Muscle layer of duodenum (tissue), 2 donors: Measurements from ENCODE around the gene SLC25A18.
"Not testable (repeated sequence)": the region's sequence is repeated elsewhere in the genome, so short reads cannot be mapped to it uniquely, and the experiment has no call there.

ENCODE experiments used
- H3K27ac ChIP-seq: one replicate; pipeline ENCODE4 v1.7.0; 2013; ENCODE audit warnings: mild to moderate bottlenecking, low read length
- H3K27me3 ChIP-seq: one replicate; pipeline ENCODE4 v1.7.0; 2013; ENCODE audit warnings: low read depth, mild to moderate bottlenecking, control low read depth, low read length
- H3K36me3 ChIP-seq, 2 donors: one replicate each; pipeline ENCODE4 v1.7.0; 2013; ENCODE audit warnings: low read length in 2 of 2, control low read depth in 1 of 2, mild to moderate bottlenecking in 1 of 2; ENCODE audit not compliant: insufficient read depth in 2 of 2, control insufficient read depth in 1 of 2
- H3K4me1 ChIP-seq, 2 donors: one replicate each; pipeline ENCODE4 v1.7.0; 2013; ENCODE audit warnings: low read length in 2 of 2, mild to moderate bottlenecking in 2 of 2, control low read depth in 1 of 2, moderate library complexity in 1 of 2; ENCODE audit not compliant: insufficient read depth in 2 of 2, control insufficient read depth in 1 of 2
- H3K4me3 ChIP-seq, 2 donors: one replicate each; pipeline ENCODE4 v1.7.0; 2013; ENCODE audit warnings: low read length in 2 of 2, low read depth in 1 of 2, mild to moderate bottlenecking in 1 of 2
- H3K9me3 ChIP-seq, 2 donors: one replicate each; pipeline ENCODE4 v1.7.0; 2013; ENCODE audit warnings: low read length in 2 of 2, control low read depth in 1 of 2, mild to moderate bottlenecking in 1 of 2; ENCODE audit not compliant: control insufficient read depth in 1 of 2
- donor health status: healthy.

SLC25A18 gene

DNA sequence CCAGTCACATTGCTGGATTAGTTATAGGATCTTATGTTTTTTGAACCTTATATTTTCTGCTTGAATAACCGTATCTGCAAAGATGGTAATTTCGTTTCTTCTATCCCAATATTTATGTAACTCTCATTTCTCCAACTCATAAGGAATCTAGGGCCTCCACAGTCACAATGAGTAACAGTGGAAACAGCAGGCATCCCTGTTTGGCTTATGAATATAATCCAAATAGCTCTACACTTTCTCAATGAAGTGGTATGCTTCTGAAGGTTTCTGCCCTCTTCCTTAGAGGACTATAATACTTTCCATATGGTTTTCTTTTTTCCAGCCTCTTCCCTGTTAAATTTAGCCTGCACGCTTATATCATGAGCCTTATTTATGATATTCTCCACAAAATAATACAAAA lies 48.8 kb downstream of the SLC25A18 start:
- Histone ChIP-seq H3K36me3 (peaks cover 34 to 35% of the 10 kb centered on the region in 2 donors), H3K9me3 (no peaks in the 10 kb centered on the region), H3K4me3 (no peak overlapping the region), H3K27ac (no peak overlapping the region), H3K27me3 (no peaks in the 10 kb centered on the region), H3K4me1 (no peaks in the 10 kb centered on the region)

DNA sequence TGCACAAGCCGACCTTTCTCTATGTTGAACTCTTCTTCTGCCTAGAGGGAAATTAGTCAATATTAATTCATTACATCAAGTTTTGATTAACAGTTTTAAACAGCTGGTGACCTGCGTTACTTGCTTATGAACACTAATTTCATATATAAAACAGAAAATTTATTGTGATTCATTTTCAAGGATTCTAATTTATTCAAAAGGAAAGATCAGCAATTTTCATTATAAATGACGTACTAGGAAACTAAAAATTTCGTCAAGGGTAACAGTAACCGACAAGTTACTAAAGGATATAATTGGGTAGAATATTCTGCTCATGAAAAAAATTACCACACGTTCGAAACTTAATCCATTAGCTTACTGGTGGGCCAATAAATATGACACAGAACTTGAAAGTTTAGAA lies 50.0 kb downstream of the SLC25A18 start:
- Histone ChIP-seq H3K27me3 (no peaks in the 10 kb centered on the region), H3K36me3 (peaks cover 25 to 39% of the 10 kb centered on the region in 2 donors), H3K27ac (no peak overlapping the region), H3K4me1 (no peaks in the 10 kb centered on the region), H3K4me3 (no peak overlapping the region), H3K9me3 (no peaks in the 10 kb centered on the region)

DNA sequence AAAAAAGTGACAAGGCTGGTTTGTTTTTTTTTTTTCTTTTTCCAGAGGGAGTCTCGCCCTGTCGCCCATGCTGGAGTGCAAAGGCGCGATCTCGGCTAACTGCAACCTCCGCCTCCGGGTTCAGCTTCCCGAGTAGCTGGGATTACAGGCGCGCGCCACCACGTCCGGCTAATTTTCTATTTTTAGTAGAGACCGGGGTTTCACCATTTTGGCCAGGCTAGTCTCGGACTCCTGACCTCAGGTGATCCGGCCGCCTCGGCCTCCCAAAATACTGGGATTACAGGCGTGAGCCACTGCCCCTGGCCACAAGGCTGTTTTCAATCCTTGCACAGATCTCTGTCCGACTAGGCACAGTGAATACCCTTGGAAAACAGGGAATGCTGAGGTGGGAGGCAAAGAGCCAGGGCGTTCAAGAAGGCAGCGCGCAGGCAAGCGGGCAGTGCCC lies 64.7 kb downstream of the SLC25A18 start:
- H3K27ac ChIP-seq = peak overlapping the region; percentile 98
- no peaks in the 10 kb centered on the region for H3K9me3 ChIP-seq
- H3K36me3 ChIP-seq = peaks cover 3 to 8% of the 10 kb centered on the region in 2 donors
- no peaks in the 10 kb centered on the region for H3K27me3 ChIP-seq
- H3K4me1 ChIP-seq = peaks cover 0 to 26% of the 10 kb centered on the region in 2 donors
- peak overlapping the region; percentile 99 to 100 for H3K4me3 ChIP-seq

DNA sequence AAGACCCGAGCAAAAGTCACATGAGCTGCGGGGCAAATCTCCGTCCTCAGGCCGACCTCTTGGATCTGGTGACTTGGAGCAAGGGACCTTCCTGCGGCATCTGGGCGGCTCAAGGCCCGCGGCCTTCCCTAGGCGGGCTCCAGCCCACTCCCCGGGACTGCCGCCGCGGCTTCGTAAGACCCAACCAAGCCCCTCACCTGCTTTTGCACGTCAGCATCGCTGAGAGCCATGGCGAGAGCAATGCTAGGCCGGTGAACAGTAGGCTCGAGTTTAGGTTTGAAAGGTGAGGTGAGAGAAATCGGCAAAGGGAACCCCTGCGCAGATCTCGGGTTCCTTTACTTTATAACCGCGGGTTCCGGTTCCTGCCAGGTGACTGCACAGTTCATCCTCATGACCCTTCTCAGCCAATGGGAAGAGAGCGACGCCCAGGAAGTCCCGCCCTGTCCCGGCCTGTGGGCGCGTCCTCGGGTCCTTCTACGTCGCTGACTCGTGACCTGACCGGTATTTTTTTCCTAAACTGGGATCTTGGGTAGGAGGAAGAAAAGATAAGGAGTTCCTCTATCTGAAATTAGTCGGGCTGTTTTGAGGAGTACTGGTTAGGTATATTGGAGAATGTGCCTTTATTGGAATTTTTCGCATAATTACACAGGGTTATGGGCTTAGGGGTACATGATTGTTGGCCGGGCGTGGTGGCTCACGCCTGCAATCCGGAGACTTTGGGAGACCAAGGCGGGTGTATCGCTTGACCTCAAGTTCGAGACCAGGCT lies 65.3 kb downstream of the SLC25A18 start, which contains the start of gene ATP6V1E1:
TSS of gene ATP6V1E1 (minus strand) at position 344 of the 767 bp plus-strand sequence. CDS start at position 230, 114 bp downstream.
- H3K27me3 ChIP-seq = no peaks in the 10 kb centered on the region
- peaks cover 0 to 4% of the 10 kb centered on the region in 2 donors for H3K36me3 ChIP-seq
- H3K27ac ChIP-seq = peak within 1 kb of the TSS; percentile 98
- H3K4me1 ChIP-seq = peaks cover 0 to 26% of the 10 kb centered on the region in 2 donors
- peak within 1 kb of the TSS; percentile 99 to 100 for H3K4me3 ChIP-seq
- no peaks in the 10 kb centered on the region for H3K9me3 ChIP-seq

DNA sequence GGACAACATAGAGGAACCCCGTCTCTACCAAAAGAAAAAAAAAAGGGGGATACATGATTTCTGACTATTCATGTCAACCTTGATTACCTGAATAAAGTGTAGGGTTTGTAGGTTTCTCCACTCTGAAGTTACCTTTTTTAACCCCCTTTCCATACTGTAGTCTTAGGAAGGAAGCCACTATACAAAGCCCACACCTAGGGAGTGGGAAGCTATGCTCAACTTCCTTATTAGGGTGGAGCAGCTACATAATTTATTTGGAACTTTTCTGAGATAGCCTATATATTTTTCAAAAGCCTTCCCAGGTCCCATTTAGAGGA lies 65.8 kb downstream of the SLC25A18 start:
- peaks cover 0 to 26% of the 10 kb centered on the region in 2 donors for H3K4me1 ChIP-seq
- H3K27ac ChIP-seq = peak overlapping the region; percentile 98
- H3K9me3 ChIP-seq = no peaks in the 10 kb centered on the region
- H3K36me3 ChIP-seq = peaks cover 0 to 4% of the 10 kb centered on the region in 2 donors
- no peaks in the 10 kb centered on the region for H3K27me3 ChIP-seq
- H3K4me3 ChIP-seq = peak overlapping the region; percentile 99 to 100

DNA sequence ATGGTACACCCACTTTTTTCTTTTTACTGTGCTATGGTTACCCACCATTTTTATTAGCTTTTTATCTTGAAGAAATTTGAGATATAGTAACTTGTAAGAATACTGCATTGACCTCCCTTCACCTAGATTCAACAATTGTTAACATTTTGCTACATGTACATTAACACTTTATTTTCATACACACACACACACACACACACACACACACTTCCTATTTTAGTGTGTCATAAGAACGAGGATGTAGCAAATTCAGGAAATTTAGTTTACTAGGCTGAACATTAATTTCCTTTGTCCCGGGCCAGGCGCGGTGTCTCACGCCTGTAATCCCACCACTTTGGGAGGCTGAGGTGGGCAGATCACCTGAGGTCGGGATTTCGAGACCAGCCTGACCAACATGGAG lies 66.3 kb downstream of the SLC25A18 start:
- Histone ChIP-seq H3K4me1 (peaks cover 0 to 26% of the 10 kb centered on the region in 2 donors), H3K9me3 (no peaks in the 10 kb centered on the region), H3K27ac (peak overlapping the region; percentile 98), H3K36me3 (peaks cover 0 to 4% of the 10 kb centered on the region in 2 donors), H3K4me3 (no peak overlapping the region), H3K27me3 (no peaks in the 10 kb centered on the region)

DNA sequence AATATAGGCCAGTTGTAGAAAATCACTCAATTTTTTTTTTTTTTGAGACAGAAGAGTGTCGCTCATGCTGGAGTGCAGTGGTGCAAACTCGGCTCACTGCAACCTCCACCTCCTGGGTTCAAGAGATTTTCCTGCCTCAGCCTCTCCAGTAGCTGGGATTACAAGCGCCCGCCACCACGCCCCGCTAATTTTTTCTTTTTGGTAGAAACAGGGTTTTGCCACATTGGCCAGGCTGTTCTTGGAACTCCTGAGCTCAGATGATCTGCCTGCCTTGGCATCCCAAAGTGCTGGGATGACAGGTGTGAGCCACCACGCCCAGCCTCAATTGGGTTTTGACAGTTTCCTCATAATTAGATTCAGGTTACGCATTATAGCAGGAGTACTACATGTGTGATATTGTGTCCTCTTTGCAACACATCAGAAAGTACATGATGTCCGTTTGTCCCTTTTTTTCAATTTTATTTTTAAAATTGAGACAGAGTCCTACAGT lies 67.8 kb downstream of the SLC25A18 start:
- no peaks in the 10 kb centered on the region for H3K9me3 ChIP-seq
- no peak overlapping the region for H3K4me3 ChIP-seq
- peaks cover 0 to 4% of the 10 kb centered on the region in 2 donors for H3K36me3 ChIP-seq
- no peaks in the 10 kb centered on the region for H3K27me3 ChIP-seq
- H3K4me1 ChIP-seq = peaks cover 0 to 23% of the 10 kb centered on the region in 2 donors
- no peak overlapping the region for H3K27ac ChIP-seq

DNA sequence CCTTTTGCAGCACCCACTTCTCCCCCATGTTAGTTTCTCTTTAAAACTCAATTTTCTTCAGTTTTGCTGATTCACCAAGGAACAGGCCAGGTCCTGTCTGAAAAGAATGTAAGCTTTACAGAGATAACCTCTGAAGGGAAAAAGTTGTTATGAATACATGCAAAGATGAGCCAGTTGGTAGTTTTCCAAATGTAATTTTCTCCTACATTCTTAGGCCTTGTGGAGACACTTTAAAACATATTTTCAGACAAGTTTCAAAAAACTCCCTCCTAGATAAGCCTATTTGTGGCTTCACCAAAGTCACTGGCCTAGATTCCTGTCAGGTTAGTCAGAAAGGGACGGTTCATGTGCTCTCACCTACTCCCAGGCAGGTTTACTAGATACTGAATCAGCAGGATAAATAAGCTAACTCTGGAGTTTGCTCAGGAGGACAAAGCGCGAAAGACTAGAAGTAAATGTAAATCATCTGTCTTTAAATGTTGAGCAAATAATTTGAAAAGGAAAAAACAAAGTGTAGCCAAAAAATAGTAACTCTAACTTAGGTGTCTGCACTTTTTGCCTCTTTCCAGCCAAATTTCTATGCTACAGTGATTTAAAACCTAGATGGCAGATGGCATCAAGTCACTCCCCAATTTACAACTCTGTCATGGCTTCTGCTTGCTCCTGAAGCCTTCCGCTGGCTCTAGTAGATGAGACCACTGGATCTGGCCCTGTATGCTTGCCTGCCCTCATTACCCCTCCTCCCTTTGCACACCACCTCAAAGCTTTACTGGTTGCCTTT lies 70.1 kb downstream of the SLC25A18 start:
- Histone ChIP-seq H3K4me3 (no peak overlapping the region), H3K4me1 (peaks cover 4 to 12% of the 10 kb centered on the region in 2 donors), H3K9me3 (no peaks in the 10 kb centered on the region), H3K27me3 (no peaks in the 10 kb centered on the region), H3K36me3 (peaks cover 0 to 10% of the 10 kb centered on the region in 2 donors), H3K27ac (no peak overlapping the region)

DNA sequence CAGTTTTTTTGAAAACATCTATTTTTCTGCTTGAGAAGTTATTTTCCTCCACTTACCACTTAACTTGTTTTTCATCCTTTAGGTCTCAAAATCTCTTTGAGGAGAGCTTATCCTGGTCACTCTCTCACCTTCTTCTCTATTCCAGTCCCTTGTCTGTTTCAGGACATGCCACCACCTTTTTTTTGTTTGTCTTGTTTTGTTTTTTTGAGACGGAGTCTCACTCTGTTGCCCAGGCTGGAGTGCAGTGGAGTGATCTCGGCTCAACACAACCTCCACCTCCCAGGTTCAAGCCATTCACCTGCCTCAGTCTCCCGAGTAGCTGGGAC lies 70.7 kb downstream of the SLC25A18 start:
- H3K27me3 ChIP-seq = no peaks in the 10 kb centered on the region
- H3K4me1 ChIP-seq = peaks cover 4 to 12% of the 10 kb centered on the region in 2 donors
- H3K36me3 ChIP-seq = peaks cover 0 to 13% of the 10 kb centered on the region in 2 donors
- H3K4me3 ChIP-seq = no peak overlapping the region
- H3K9me3 ChIP-seq = no peaks in the 10 kb centered on the region
- no peak overlapping the region for H3K27ac ChIP-seq

DNA sequence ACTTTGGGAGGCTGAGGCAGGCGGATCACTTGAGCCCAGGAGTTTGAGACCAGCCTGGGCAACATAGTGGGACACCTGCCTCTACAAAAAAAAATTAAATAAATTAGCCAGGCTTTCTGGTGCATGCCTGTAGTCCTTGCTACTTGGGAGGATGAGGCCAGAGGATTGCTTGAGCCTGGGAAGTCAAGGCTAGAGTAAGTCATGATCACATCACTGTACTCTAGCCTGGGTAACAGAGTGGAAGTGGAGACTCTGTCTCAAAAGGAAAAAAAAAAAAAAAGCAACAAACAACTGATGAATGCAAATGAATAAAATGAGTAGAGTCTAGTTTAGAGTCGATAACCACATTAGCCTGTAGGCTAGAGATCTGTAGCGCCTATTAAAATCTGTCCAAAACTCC lies 71.4 kb downstream of the SLC25A18 start:
- H3K9me3 ChIP-seq = no peaks in the 10 kb centered on the region
- H3K27me3 ChIP-seq = no peaks in the 10 kb centered on the region
- H3K36me3 ChIP-seq = peaks cover 0 to 14% of the 10 kb centered on the region in 2 donors
- peaks cover 4 to 10% of the 10 kb centered on the region in 2 donors for H3K4me1 ChIP-seq
- no peak overlapping the region for H3K27ac ChIP-seq
- H3K4me3 ChIP-seq = no peak overlapping the region

DNA sequence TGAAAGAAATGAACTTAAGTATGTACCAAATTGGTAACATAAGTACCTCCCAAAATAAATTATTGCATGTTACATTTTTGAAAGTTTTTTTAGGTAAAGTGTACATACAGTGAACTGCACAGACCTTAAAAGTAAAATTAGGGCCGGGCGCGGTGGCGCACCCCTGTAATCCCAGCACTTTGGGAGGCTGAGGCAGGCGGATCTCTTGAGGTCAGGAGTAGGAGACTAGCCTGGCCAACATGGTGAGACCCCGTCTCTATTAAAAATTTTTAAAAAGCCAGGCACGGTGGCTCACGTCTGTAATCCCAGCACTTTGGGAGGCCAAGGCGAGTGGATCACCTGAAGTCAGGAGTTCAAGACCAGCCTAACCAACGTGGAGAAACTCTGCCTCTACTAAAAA lies 73.6 kb downstream of the SLC25A18 start:
- not testable (repeated sequence) for H3K27ac ChIP-seq, H3K9me3 ChIP-seq, H3K4me3 ChIP-seq, H3K27me3 ChIP-seq
- Histone ChIP-seq H3K36me3 (peaks cover 0 to 18% of the 10 kb centered on the region in 2 donors), H3K4me1 (peaks cover 4 to 18% of the 10 kb centered on the region in 2 donors)
